Loucy (cell line): ENCODE results near the gene KRT16.
"Not testable (repeated sequence)": the region's sequence is repeated elsewhere in the genome, so short reads cannot be mapped to it uniquely, and the experiment has no call there.

Experiments used
- H2AFZ ChIP-seq: fragments of 200-600 bp; sonication (generic); 2 replicates; pipeline ENCODE4 v1.6.0; 2016; ENCODE audit warnings: antibody characterized with exemption, mild to moderate bottlenecking, low read length, moderate library complexity
- H3F3A ChIP-seq: fragments of 200-600 bp; 2 replicates; pipeline ENCODE4 v1.6.0; 2016; ENCODE audit warnings: antibody characterized with exemption, low read depth, mild to moderate bottlenecking
- H3K27me3 ChIP-seq: fragments of 200-600 bp; sonication (generic); 2 replicates; pipeline ENCODE4 v1.6.1; 2014; ENCODE audit warnings: low read length, mild to moderate bottlenecking; ENCODE audit not compliant: insufficient read depth, poor library complexity, severe bottlenecking
- H3K36me3 ChIP-seq: fragments of 200-600 bp; sonication (generic); 2 replicates; pipeline ENCODE4 v1.6.1; 2016; ENCODE audit warnings: low read length; ENCODE audit not compliant: insufficient read depth
- H3K4me1 ChIP-seq: fragments of 200-600 bp; sonication (generic); 2 replicates; pipeline ENCODE4 v1.5.1; 2014; ENCODE audit warnings: low read length, mild to moderate bottlenecking; ENCODE audit not compliant: insufficient read depth, poor library complexity, severe bottlenecking
- H3K4me2 ChIP-seq: fragments of 200-600 bp; sonication (generic); 2 replicates; pipeline ENCODE4 v1.6.0; 2014; ENCODE audit warnings: antibody characterized with exemption, low read length, low read depth, mild to moderate bottlenecking; ENCODE audit not compliant: poor library complexity, severe bottlenecking
- H3K4me3 ChIP-seq: fragments of 200-600 bp; sonication (generic); 2 replicates; pipeline ENCODE4 v1.5.1; 2014; ENCODE audit warnings: low read length, mild to moderate bottlenecking, mixed read lengths; ENCODE audit not compliant: poor library complexity, severe bottlenecking
- H3K79me2 ChIP-seq: fragments of 200-600 bp; sonication (generic); 2 replicates; pipeline ENCODE4 v1.6.1; 2014; ENCODE audit warnings: low read length; ENCODE audit not compliant: insufficient read depth
- H3K9ac ChIP-seq: fragments of 200-600 bp; sonication (generic); 2 replicates; pipeline ENCODE4 v1.6.0; 2014; ENCODE audit warnings: mild to moderate bottlenecking, low read depth, low read length, moderate library complexity; ENCODE audit not compliant: poor library complexity, severe bottlenecking
- H3K9me2 ChIP-seq: fragments of 200-600 bp; sonication (generic); replicated peaks from 2 replicates; pipeline ENCODE4 v1.6.1; 2016; ENCODE audit warnings: low read depth, low read length, mixed read lengths
- H3K9me3 ChIP-seq: fragments of 200-600 bp; sonication (generic); 2 replicates; pipeline ENCODE4 v1.6.1; 2014; ENCODE audit warnings: mild to moderate bottlenecking, antibody characterized with exemption, low read length, low read depth; ENCODE audit not compliant: insufficient read depth
- H4K20me1 ChIP-seq: fragments of 200-600 bp; sonication (generic); 2 replicates; pipeline ENCODE4 v1.6.0; 2014; ENCODE audit warnings: antibody characterized with exemption, low read length, mild to moderate bottlenecking; ENCODE audit not compliant: insufficient read depth, poor library complexity, severe bottlenecking
- CTCF ChIP-seq: fragments of 200-600 bp; sonication (generic); conservative IDR thresholded peaks from 2 replicates; pipeline ENCODE4 v1.5.1; 2014; ENCODE audit warnings: mild to moderate bottlenecking, antibody characterized with exemption, low read length
- EZH2phosphoT487 ChIP-seq: fragments of 200-600 bp; IDR thresholded peaks from 2 replicates; pipeline ENCODE4 v1.6.1; 2018; ENCODE audit warnings: antibody characterized with exemption, mild to moderate bottlenecking, moderate library complexity, borderline replicate concordance

The KRT16 gene

GRCh38 chr17:41629826-41630670, 17.5 kb upstream of the KRT16 start:
- Histone ChIP-seq H2AFZ (no peak overlapping the region), H3K4me1 (no peaks in the 10 kb centered on the region), H4K20me1 (no peaks in the 10 kb centered on the region), H3K9ac (no peak overlapping the region), H3K27me3 (no peaks in the 10 kb centered on the region), H3K9me2 (no peaks in the 10 kb centered on the region), H3K36me3 (no peaks in the 10 kb centered on the region), H3K4me2 (no peak overlapping the region), H3F3A (no peaks in the 10 kb centered on the region), H3K4me3 (no peak overlapping the region), H3K79me2 (no peaks in the 10 kb centered on the region), H3K9me3 (no peaks in the 10 kb centered on the region)
- no peak for TF ChIP-seq EZH2phosphoT487

DNA sequence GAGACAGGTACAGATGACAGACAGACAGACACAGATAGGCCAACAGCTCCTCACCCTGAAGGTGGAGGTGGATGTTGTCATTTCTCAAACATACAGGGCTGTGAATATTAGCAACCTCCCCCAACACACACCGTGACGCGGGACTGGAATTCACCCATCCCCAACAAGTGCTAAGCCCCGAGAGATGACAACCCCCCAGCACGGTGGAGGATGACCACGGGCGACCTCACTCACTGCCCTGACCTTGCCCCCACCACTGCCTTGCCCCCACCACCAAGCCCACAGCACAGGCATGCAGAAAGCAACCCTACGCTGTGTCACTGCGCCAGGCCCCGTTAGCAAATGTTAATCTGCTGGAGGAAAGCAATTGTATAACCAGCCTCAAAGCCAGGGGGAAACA, 16.7 kb upstream of the KRT16 start:
- TF ChIP-seq CTCF: no peak
- no peak for TF ChIP-seq EZH2phosphoT487
- no peaks in the 10 kb centered on the region for H3K36me3 ChIP-seq
- H3F3A ChIP-seq: no peaks in the 10 kb centered on the region
- H3K27me3 ChIP-seq: no peaks in the 10 kb centered on the region
- no peaks in the 10 kb centered on the region for H3K9me2 ChIP-seq
- H3K4me2 ChIP-seq: no peak overlapping the region
- H3K79me2 ChIP-seq: no peaks in the 10 kb centered on the region
- no peaks in the 10 kb centered on the region for H4K20me1 ChIP-seq
- H3K4me1 ChIP-seq: no peaks in the 10 kb centered on the region
- H3K4me3 ChIP-seq: no peak overlapping the region
- no peak overlapping the region for H2AFZ ChIP-seq
- no peaks in the 10 kb centered on the region for H3K9me3 ChIP-seq
- no peak overlapping the region for H3K9ac ChIP-seq

GRCh38 chr17:41628621-41629255, 16.2 kb upstream of the KRT16 start:
- H3K9ac ChIP-seq, H3K36me3 ChIP-seq, H3K4me2 ChIP-seq, H4K20me1 ChIP-seq, H3F3A ChIP-seq, H3K9me2 ChIP-seq, H3K79me2 ChIP-seq, H3K9me3 ChIP-seq, H3K27me3 ChIP-seq, H3K4me3 ChIP-seq, H2AFZ ChIP-seq, H3K4me1 ChIP-seq: not testable (repeated sequence)

- not testable (repeated sequence) for H2AFZ ChIP-seq, H3K4me1 ChIP-seq, H3K79me2 ChIP-seq, H3F3A ChIP-seq, H3K27me3 ChIP-seq, H3K4me2 ChIP-seq, H3K9ac ChIP-seq, H3K9me3 ChIP-seq, H3K36me3 ChIP-seq, H3K4me3 ChIP-seq, H3K9me2 ChIP-seq, H4K20me1 ChIP-seq
Measured at GRCh38 chr17:41628073-41628370, 15.5 kb upstream of the KRT16 start.
